Hepatocyte (in vitro differentiated cells): ENCODE data around the gene ATP6V0A1. TPM values are rescaled to one million over a fixed set of nuclear protein-coding genes. Genes with fewer than 3 reads are reported as not detected.
A peak's percentile ranks its signal among the peaks of the same experiment; 100 is the strongest.

Source experiments
- DNase-seq: peaks from one replicate; pipeline ENCODE4 v3.0.0-alpha.2; 2016; ENCODE audit warnings: low spot score
- H2AFZ ChIP-seq: fragments of 200-600 bp; sonication (generic); 2 replicates; pipeline ENCODE4 v1.6.0; 2016; ENCODE audit warnings: antibody characterized with exemption, mild to moderate bottlenecking
- H3K27ac ChIP-seq: fragments of 200-600 bp; sonication (generic); 2 replicates; pipeline ENCODE4 v1.5.1; 2016; ENCODE audit warnings: mild to moderate bottlenecking
- H3K27me3 ChIP-seq: fragments of 200-600 bp; sonication (generic); 2 replicates; pipeline ENCODE4 v1.6.1; 2016
- H3K36me3 ChIP-seq: fragments of 200-600 bp; sonication (generic); replicated peaks from 2 replicates; pipeline ENCODE4 v1.5.1; 2016; ENCODE audit warnings: low read depth; ENCODE audit not compliant: insufficient read depth
- H3K4me1 ChIP-seq: fragments of 200-600 bp; sonication (generic); 2 replicates; pipeline ENCODE4 v1.5.1; 2016; ENCODE audit warnings: mild to moderate bottlenecking, moderate library complexity; ENCODE audit not compliant: insufficient read depth
- H3K4me2 ChIP-seq: fragments of 200-600 bp; sonication (generic); 2 replicates; pipeline ENCODE4 v1.6.0; 2016
- H3K4me3 ChIP-seq: fragments of 200-600 bp; sonication (generic); 2 replicates; pipeline ENCODE4 v1.5.1; 2016; ENCODE audit warnings: mild to moderate bottlenecking
- H3K79me2 ChIP-seq: fragments of 200-600 bp; sonication (generic); 2 replicates; pipeline ENCODE4 v1.6.0; 2017; ENCODE audit warnings: mild to moderate bottlenecking
- H3K9me2 ChIP-seq: fragments of 200-600 bp; sonication (generic); replicated peaks from 2 replicates; pipeline ENCODE4 v1.6.0; 2017; ENCODE audit warnings: mild to moderate bottlenecking; ENCODE audit not compliant: insufficient read depth
- H3K9me3 ChIP-seq: fragments of 200-600 bp; sonication (generic); 2 replicates; pipeline ENCODE4 v1.5.1; 2016; ENCODE audit warnings: low read depth, mild to moderate bottlenecking
- H4K20me1 ChIP-seq: fragments of 200-600 bp; sonication (generic); 2 replicates; pipeline ENCODE4 v1.6.0; 2016; ENCODE audit warnings: mild to moderate bottlenecking; ENCODE audit not compliant: insufficient read depth, poor library complexity, severe bottlenecking
- CTCF ChIP-seq: fragments of 200-600 bp; sonication (generic); IDR thresholded peaks from 2 replicates; pipeline ENCODE4 v1.5.1; 2016; ENCODE audit warnings: antibody characterized with exemption, mild to moderate bottlenecking; ENCODE audit not compliant: poor library complexity
- EZH2 ChIP-seq: fragments of 200-600 bp; sonication (generic); IDR thresholded peaks from 2 replicates; pipeline ENCODE4 v1.6.1; 2016; ENCODE audit warnings: antibody characterized with exemption, mild to moderate bottlenecking, borderline replicate concordance
- EZH2phosphoT487 ChIP-seq: fragments of 200-600 bp; sonication (generic); IDR thresholded peaks from one replicate; pipeline ENCODE4 v1.6.1; 2018; ENCODE audit warnings: antibody characterized with exemption, mild to moderate bottlenecking, low read depth, moderate library complexity; ENCODE audit not compliant: unreplicated experiment, severe bottlenecking
- WGBS: methylation state at CpG from one replicate; pipeline ENCODE4 v1.1.6; 2016; ENCODE audit warnings: low lambda C conversion rate; ENCODE audit errors: missing lambda C conversion rate; 5-methylcytosine and 5-hydroxymethylcytosine counted together
- microRNA-seq: library from miRNA; unstranded; fragments of <30 nt; microRNA quantifications from one replicate; pipeline ENCODE4, GENCODE V29; 2017
- polyA plus RNA-seq: library from polyadenylated mRNA; unstranded; fragments of >200 nt; fragmentation: Nextera tagmentation; extraction: Ambion mirVana; gene quantifications from 2 replicates; pipeline ENCODE4 v1.2.1, GENCODE V29; 2016
- small RNA-seq: library from RNA; depleted of rRNA; stranded (forward); fragments of <200 nt; gene quantifications from one replicate; pipeline ENCODE3, GENCODE V24; 2014
- total RNA-seq: library from RNA; depleted of rRNA; stranded (reverse); fragments of >200 nt; gene quantifications from 2 replicates; pipeline ENCODE4 v1.2.3, GENCODE V29; 2014

ATP6V0A1 gene
- total and polyA plus RNA-seq, 2 experiments from 2014 or later, result 63.4 to 71.4 TPM

GRCh38 chr17:42566883-42567573, 108.3 kb downstream of the ATP6V0A1 start, which contains the start of gene MLX:
Gene MLX, plus strand, starts transcription at chr17:42567100. Its CDS starts 25 bp downstream, at chr17:42567125.
- no peak for TF ChIP-seq EZH2
- TF ChIP-seq EZH2phosphoT487, result no peak
- TF ChIP-seq CTCF, result no peak
- under 1% methylated on average over 45 of the region's 72 CpGs for WGBS
- H3K27me3 ChIP-seq, result no peaks in the 10 kb centered on the region
- H4K20me1 ChIP-seq, result no peaks in the 10 kb centered on the region
- H3K4me1 ChIP-seq, result peaks cover 19% of the 10 kb centered on the region
- peak within 1 kb of the TSS; percentile 93 for H3K27ac ChIP-seq
- no peaks in the 10 kb centered on the region for H3K9me3 ChIP-seq
- peaks cover 56% of the 10 kb centered on the region for H3K79me2 ChIP-seq
- H3K9me2 ChIP-seq, result no peaks in the 10 kb centered on the region
- peak within 1 kb of the TSS; percentile 96 for H3K4me2 ChIP-seq
- H3K36me3 ChIP-seq, result no peaks in the 10 kb centered on the region
- peak within 1 kb of the TSS; percentile 81 for H3K4me3 ChIP-seq
- peak within 1 kb of the TSS; percentile 88 for H2AFZ ChIP-seq
- DNase-seq, result peak; percentile 98

GRCh38 chr17:42568341-42569111, 109.8 kb downstream of the ATP6V0A1 start:
- TF ChIP-seq CTCF (no peak), EZH2 (no peak), EZH2phosphoT487 (no peak)
- H3K9me2 ChIP-seq, result no peaks in the 10 kb centered on the region
- peak overlapping the region; percentile 93 for H3K27ac ChIP-seq
- no peaks in the 10 kb centered on the region for H4K20me1 ChIP-seq
- no peaks in the 10 kb centered on the region for H3K36me3 ChIP-seq
- peaks cover 45% of the 10 kb centered on the region for H3K79me2 ChIP-seq
- H3K4me2 ChIP-seq, result peak overlapping the region; percentile 96
- no peak overlapping the region for H2AFZ ChIP-seq
- no peak overlapping the region for H3K4me3 ChIP-seq
- no peak for DNase-seq
- 96% methylated on average over 13 of the region's 14 CpGs for WGBS
- no peaks in the 10 kb centered on the region for H3K27me3 ChIP-seq
- H3K4me1 ChIP-seq, result peaks cover 9% of the 10 kb centered on the region
- no peaks in the 10 kb centered on the region for H3K9me3 ChIP-seq

GRCh38 chr17:42571435-42572225, 113.0 kb downstream of the ATP6V0A1 start:
- Histone ChIP-seq H3K4me1 (peaks cover under 1% of the 10 kb centered on the region), H3K27me3 (no peaks in the 10 kb centered on the region), H3K36me3 (no peaks in the 10 kb centered on the region), H4K20me1 (no peaks in the 10 kb centered on the region), H2AFZ (no peak overlapping the region), H3K9me2 (no peaks in the 10 kb centered on the region), H3K79me2 (peaks cover 35% of the 10 kb centered on the region), H3K4me2 (no peak overlapping the region), H3K27ac (no peak overlapping the region), H3K9me3 (no peaks in the 10 kb centered on the region), H3K4me3 (no peak overlapping the region)
- TF ChIP-seq EZH2, result no peak
- TF ChIP-seq CTCF, result no peak
- no peak for TF ChIP-seq EZH2phosphoT487
- 89% methylated on average over 12 of the region's 12 CpGs for WGBS
- DNase-seq, result no peak

Small RNA genes lying within 50 kb of the gene (microRNA-seq; reads per million reads assigned to microRNA genes)
- gene MIR5010, result 12.5 reads per million, percentile 28 among the genes with 10 or more reads in this experiment
- 1.3 reads per million for gene MIR548AT

Small RNA genes lying within 50 kb of the gene (small RNA-seq; reads per million reads assigned to genes)
- gene MIR548AT (0.16 reads per million), gene RNU7-97P (not detected)

Other genes starting within 250 kb of the ATP6V0A1 start
- 26.0 and 27.9 TPM in 2 replicates for gene STAT5B, start 182.5 kb upstream of the ATP6V0A1 start, total RNA-seq
- 18.7 and 25.7 TPM in 2 replicates for gene STAT5B, start 182.5 kb upstream of the ATP6V0A1 start, polyA plus RNA-seq
- gene STAT5A, start 170.4 kb upstream of the ATP6V0A1 start, total RNA-seq, result 5.5 and 6.5 TPM in 2 replicates
- 3.5 and 6.1 TPM in 2 replicates for gene STAT5A, start 170.4 kb upstream of the ATP6V0A1 start, polyA plus RNA-seq
- 154 and 163 TPM in 2 replicates for gene STAT3, start 70.4 kb upstream of the ATP6V0A1 start, total RNA-seq
- 152 and 157 TPM in 2 replicates for gene STAT3, start 70.4 kb upstream of the ATP6V0A1 start, polyA plus RNA-seq
- gene CAVIN1, start 35.6 kb upstream of the ATP6V0A1 start, total RNA-seq, result 69.9 and 85.8 TPM in 2 replicates
- 96.5 and 111 TPM in 2 replicates for gene CAVIN1, start 35.6 kb upstream of the ATP6V0A1 start, polyA plus RNA-seq
- 76.4 and 78.1 TPM in 2 replicates for gene NAGLU, start 77.4 kb downstream of the ATP6V0A1 start, total RNA-seq
- 121 and 152 TPM in 2 replicates for gene NAGLU, start 77.4 kb downstream of the ATP6V0A1 start, polyA plus RNA-seq
- gene HSD17B1, start 94.0 kb downstream of the ATP6V0A1 start, total RNA-seq, result 0.12 and 2.7 TPM in 2 replicates
- 4.8 and 6.6 TPM in 2 replicates for gene HSD17B1, start 94.0 kb downstream of the ATP6V0A1 start, polyA plus RNA-seq
- 27.7 and 33.9 TPM in 2 replicates for gene COASY, start 103.3 kb downstream of the ATP6V0A1 start, total RNA-seq
- gene COASY, start 103.3 kb downstream of the ATP6V0A1 start, polyA plus RNA-seq, result 91.6 and 93.9 TPM in 2 replicates
- 29.7 and 34.0 TPM in 2 replicates for gene MLX, start 108.2 kb downstream of the ATP6V0A1 start, total RNA-seq
- 33.1 and 39.5 TPM in 2 replicates for gene MLX, start 108.2 kb downstream of the ATP6V0A1 start, polyA plus RNA-seq
- gene PSMC3IP, start 118.9 kb downstream of the ATP6V0A1 start, total RNA-seq, result 1.5 and 1.9 TPM in 2 replicates
- gene PSMC3IP, start 118.9 kb downstream of the ATP6V0A1 start, polyA plus RNA-seq, result 3.7 and 4.2 TPM in 2 replicates
- gene RETREG3, start 150.5 kb downstream of the ATP6V0A1 start, total RNA-seq, result 55.3 and 58.7 TPM in 2 replicates
- gene RETREG3, start 150.5 kb downstream of the ATP6V0A1 start, polyA plus RNA-seq, result 36.3 TPM in 2 replicates
- 28.7 and 33.7 TPM in 2 replicates for gene TUBG1, start 150.8 kb downstream of the ATP6V0A1 start, total RNA-seq
- 62.0 and 81.2 TPM in 2 replicates for gene TUBG1, start 150.8 kb downstream of the ATP6V0A1 start, polyA plus RNA-seq
- 13.1 and 16.0 TPM in 2 replicates for gene TUBG2, start 200.4 kb downstream of the ATP6V0A1 start, total RNA-seq
- 46.3 and 58.7 TPM in 2 replicates for gene TUBG2, start 200.4 kb downstream of the ATP6V0A1 start, polyA plus RNA-seq
- 16.9 and 20.5 TPM in 2 replicates for gene PLEKHH3, start 218.1 kb downstream of the ATP6V0A1 start, total RNA-seq
- 30.9 and 33.7 TPM in 2 replicates for gene PLEKHH3, start 218.1 kb downstream of the ATP6V0A1 start, polyA plus RNA-seq
- gene CCR10, start 223.0 kb downstream of the ATP6V0A1 start, total RNA-seq, result 0.12 and 0.37 TPM in 2 replicates
- 4.6 and 5.0 TPM in 2 replicates for gene CCR10, start 223.0 kb downstream of the ATP6V0A1 start, polyA plus RNA-seq
- gene CNTNAP1, start 223.7 kb downstream of the ATP6V0A1 start, total RNA-seq, result 3.6 and 4.4 TPM in 2 replicates
- 2.0 and 2.6 TPM in 2 replicates for gene CNTNAP1, start 223.7 kb downstream of the ATP6V0A1 start, polyA plus RNA-seq